Vagina (tissue), 2 donors: ENCODE results near the gene TSPEAR.
"Not testable (repeated sequence)": the region's sequence is repeated elsewhere in the genome, so short reads cannot be mapped to it uniquely, and the experiment has no call there.

ENCODE experiments used
- POLR2A ChIP-seq, 2 donors: fragments of 450-650 bp; IDR thresholded peaks; one replicate each; pipeline ENCODE4 v1.6.1; 2017; ENCODE audit warnings: antibody characterized with exemption in 2 of 2, mild to moderate bottlenecking in 2 of 2, moderate library complexity in 2 of 2
- TF ChIP-seq, protein P1 (sequence below), 3 experiments: fragments of 450-650 bp in 2 of 3; fragments of 200-600 bp in 1 of 3; sonication (generic) in 1 of 3; IDR thresholded peaks; one replicate each; pipeline ENCODE4 v1.5.1; 2017 to 2019; ENCODE audit warnings: antibody characterized with exemption in 3 of 3, mild to moderate bottlenecking in 2 of 3, moderate library complexity in 2 of 3

GRCh38 chr21:44600118-44600978 lies 111.0 kb downstream of the TSPEAR start, which contains the start of gene KRTAP10-7:
- TF ChIP-seq, protein P1, sequence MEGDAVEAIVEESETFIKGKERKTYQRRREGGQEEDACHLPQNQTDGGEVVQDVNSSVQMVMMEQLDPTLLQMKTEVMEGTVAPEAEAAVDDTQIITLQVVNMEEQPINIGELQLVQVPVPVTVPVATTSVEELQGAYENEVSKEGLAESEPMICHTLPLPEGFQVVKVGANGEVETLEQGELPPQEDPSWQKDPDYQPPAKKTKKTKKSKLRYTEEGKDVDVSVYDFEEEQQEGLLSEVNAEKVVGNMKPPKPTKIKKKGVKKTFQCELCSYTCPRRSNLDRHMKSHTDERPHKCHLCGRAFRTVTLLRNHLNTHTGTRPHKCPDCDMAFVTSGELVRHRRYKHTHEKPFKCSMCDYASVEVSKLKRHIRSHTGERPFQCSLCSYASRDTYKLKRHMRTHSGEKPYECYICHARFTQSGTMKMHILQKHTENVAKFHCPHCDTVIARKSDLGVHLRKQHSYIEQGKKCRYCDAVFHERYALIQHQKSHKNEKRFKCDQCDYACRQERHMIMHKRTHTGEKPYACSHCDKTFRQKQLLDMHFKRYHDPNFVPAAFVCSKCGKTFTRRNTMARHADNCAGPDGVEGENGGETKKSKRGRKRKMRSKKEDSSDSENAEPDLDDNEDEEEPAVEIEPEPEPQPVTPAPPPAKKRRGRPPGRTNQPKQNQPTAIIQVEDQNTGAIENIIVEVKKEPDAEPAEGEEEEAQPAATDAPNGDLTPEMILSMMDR (IDR thresholded peaks at IDR 0.05): not testable (repeated sequence)
- not testable (repeated sequence) for TF ChIP-seq POLR2A (IDR thresholded peaks at IDR 0.05)
